Measurements from ENCODE around the gene OR2F2.
A peak's percentile ranks its signal among the peaks of the same experiment; 100 is the strongest.

Gene OR2F2

GRCh38 chr7:143934526-143935325 lies at the start of gene OR2F2:
Gene OR2F2, plus strand, starts transcription at chr7:143935233. Its CDS starts 0 bp downstream, at chr7:143935233.
- H3K27ac ChIP-seq: no peak within 1 kb of the TSS
- DNase-seq (ENCODE audit: low read depth, low spot score): no peak

- H3K27ac ChIP-seq: no peak overlapping the region
- no peak for DNase-seq (ENCODE audit: low read depth, low spot score)
Observed at GRCh38 chr7:143885951-143886350, 49.1 kb upstream of the OR2F2 start.

DNA sequence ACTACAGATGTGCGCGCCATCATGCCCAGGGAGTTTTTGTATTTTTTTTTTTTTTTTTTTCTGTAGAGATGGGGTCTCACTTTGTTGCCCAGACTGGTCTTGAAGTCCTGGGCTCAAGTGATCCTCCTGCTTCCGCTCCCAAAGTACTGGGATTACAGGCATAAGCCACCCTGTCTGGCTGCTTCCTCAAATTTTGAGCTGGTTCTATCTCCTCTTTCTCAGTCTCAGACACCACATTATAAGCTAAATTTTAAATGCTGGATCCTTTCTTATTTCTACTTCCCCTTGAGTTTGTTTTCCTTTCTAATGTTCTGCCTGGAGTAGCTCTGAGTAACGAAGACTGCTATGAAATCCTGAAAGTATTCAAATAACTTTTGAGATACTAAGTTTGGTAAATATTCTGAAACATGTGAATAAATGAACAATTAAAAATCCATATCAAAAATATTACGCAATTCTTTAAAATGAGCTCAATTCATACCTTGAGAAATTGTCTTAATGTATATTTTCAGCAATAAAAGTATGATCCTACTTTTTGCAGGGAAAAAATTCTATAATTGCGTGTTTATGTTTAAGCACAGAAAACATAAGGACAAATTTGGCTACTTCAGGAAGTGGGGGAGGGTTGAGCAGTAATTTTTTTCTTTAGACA lies 48.1 kb upstream of the OR2F2 start:
- no peak for DNase-seq (ENCODE audit: low read depth, low spot score)
- H3K27ac ChIP-seq: no peak overlapping the region

- no peak for DNase-seq (ENCODE audit: low read depth, low spot score)
Observed at GRCh38 chr7:143889068-143889467, 46.0 kb upstream of the OR2F2 start.

DNA sequence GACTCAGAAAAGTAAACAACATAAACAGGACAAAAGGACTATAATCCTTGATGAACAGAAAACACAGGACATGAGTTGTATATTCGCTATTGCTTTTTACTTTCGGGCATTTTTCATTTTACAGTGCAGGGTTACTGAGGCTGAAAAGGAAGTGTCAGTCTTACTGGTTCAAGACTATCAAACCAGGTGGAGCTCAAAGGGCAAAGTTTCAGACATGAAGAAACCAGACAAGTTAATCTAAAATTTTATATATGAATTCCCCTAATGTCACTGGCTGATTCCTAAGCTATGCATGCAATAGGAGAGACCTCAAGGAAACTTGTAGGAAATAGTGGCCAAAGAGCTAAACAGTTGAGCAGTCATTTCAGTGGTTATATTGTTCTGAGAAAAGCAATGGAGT lies 44.5 kb upstream of the OR2F2 start:
- no peak overlapping the region for H3K27ac ChIP-seq

More at GRCh38 chr7:143889068-143889467, 46.0 kb upstream of the OR2F2 start:
- no peak overlapping the region for H3K27ac ChIP-seq

GRCh38 chr7:143891457-143891856 lies 43.6 kb upstream of the OR2F2 start:
- no peak for DNase-seq (ENCODE audit: low read depth, low spot score)
- H3K27ac ChIP-seq: no peak overlapping the region

More for the DNA sequence above, 44.5 kb upstream of the OR2F2 start:
- no peak for DNase-seq (ENCODE audit: low read depth, low spot score)

DNA sequence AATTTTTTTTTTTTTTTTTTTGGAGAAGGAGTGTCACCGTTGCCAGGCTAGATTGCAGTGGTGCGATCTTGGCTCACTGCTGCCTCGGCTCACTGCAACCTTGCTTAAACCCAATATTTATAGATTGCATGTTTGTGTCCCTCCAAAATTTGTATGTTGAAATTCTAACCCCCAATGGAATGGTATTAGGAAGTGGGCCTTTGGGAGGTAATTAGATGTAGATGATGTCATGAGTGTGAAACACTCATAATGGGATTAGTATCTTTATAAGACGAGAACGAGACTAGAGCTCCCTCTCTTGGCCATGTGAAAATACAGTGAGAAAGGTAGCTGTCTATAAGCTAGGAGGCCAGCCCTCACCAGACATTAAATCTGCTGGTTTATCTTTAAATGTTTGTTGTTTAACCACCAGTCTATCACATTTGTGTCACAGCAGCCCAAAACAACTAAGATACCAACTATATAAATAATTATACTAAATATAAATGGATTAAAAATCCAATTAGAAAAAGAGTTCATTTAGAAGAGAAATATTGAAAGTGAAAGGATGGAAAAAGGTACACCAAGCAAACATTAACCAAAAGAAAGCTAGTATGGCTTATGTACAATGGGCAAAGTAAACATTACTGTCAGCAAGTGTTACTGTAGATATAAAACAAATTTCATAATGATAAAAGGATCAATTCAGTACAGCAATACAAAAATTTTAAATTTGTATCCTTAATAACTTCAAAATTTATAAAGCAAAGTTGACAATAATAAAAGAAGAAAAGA lies 42.3 kb upstream of the OR2F2 start:
- DNase-seq (ENCODE audit: low read depth, low spot score): no peak
- H3K27ac ChIP-seq: no peak overlapping the region

- no peak overlapping the region for H3K27ac ChIP-seq
- DNase-seq (ENCODE audit: low read depth, low spot score): no peak
Observed at GRCh38 chr7:143896667-143897066, 38.4 kb upstream of the OR2F2 start.

DNA sequence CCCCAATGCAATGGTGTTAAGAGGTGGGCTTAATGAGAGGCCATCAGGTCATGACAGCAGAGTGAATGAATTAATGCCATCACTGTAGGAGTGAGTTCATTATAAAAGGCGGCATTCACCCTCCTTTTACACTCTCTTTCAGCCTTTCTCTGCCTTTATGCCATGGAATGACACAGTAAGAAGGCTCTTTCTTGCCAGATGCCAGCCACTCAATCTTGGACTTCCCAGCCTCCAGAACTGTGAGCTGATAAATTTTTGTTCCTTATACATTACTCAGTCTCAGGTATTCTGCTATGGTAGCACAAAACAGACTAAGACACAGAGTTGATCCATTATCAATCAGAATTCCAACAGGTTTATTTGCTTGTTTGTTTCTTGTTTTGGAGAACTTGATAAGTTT lies 36.2 kb upstream of the OR2F2 start:
- no peak overlapping the region for H3K27ac ChIP-seq
- no peak for DNase-seq (ENCODE audit: low read depth, low spot score)

DNA sequence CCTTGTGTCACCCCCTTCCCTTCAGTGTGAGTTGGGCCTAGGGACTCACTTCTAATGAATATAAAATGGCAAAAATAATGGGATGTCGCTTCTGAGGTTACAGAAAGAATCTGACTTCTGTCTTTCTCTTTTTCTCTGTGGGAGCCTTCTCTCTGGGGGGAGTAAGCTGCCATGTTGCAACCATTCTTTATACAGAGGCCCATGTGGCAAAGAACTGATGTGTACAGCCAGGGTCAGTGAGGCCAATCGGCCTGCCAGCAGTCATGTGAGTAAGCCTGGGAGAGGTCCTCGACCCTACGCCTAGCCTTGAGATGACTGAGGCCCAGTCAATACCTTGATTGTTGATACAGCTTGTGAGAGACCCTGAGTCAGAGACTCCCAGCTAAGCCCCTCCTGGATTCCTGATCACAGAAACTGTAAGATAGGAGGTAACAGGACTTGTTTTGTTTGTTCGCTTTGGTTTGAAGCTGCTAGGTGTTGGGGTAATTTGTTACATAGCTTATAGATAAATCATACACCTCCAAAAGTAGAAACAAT lies 34.7 kb upstream of the OR2F2 start:
- peak overlapping the region; percentile 91 for H3K27ac ChIP-seq

GRCh38 chr7:143901332-143901667 lies 33.7 kb upstream of the OR2F2 start:
- H3K27ac ChIP-seq: peak overlapping the region; percentile 91
- no peak for DNase-seq (ENCODE audit: low read depth, low spot score)

More for the DNA sequence above, 34.7 kb upstream of the OR2F2 start:
- peak; percentile 18 for DNase-seq (ENCODE audit: low read depth, low spot score)

DNA sequence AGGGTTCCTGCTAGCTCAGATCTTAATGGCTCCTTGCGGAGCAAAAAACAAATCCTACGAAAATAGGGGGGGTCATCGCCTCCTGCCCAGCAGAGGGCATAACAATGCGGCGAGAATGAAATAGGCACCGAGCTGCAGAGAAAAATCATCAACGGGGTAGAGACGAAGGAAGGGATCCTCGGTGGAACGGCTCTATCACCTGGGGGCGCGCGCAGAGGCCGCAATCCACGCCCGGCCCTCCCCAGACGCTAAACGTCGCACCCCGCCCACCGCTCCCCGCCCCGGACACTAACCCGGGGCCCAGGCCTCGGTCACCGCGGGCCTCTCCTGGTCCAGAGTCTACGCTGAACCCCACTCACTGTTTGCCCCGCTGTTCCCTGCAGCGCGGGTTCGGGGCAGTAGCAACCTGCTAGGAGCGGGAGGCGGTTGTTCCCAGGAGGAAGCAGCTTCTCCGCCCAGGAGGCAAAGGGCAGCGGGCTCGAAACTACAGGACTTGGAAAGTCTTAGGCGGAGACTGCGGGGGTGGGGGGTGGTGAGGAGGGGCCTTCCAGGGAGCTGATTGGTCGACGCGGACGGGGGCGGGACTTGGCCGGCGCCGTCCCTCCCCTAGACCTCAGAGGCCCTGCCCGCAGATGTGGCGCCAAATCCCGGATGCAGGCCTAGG lies 33.2 kb upstream of the OR2F2 start, which contains the start of gene TCAF1:
TSS of gene TCAF1 (minus strand) at position 509 of the 664 bp plus-strand sequence. CDS start 25,568 bp downstream, outside the sequence.
- DNase-seq (ENCODE audit: low read depth, low spot score): peak; percentile 55
- peak within 1 kb of the TSS; percentile 91 for H3K27ac ChIP-seq

DNA sequence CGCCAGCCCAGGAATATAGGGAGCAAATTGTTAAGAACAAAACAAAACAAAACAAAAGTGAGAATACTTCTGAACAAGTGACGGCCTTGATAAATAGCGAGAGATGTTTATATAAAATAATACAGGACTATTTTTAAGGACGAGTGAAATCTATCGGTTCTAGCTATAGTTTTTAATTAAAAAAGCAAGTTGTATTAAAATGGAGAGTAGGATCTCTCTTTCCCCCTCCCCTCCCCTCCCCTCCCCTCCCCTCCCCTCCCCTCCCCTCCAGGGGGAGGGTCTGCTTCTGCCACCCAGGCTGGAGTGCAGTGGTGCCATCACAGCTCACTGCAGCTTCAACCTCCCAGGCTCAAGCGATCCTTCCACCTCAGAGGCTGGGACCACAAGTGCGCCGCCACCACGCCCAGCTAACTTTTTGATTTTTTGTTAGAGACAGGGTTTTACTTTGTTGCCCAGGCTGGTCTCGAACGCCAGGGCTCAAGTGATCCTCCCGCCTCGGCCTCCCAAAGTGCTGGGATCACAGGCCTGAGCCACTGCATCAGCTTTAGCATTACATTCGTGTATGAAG lies 32.6 kb upstream of the OR2F2 start:
- DNase-seq (ENCODE audit: low read depth, low spot score): no peak
- H3K27ac ChIP-seq: peak overlapping the region; percentile 91

DNA sequence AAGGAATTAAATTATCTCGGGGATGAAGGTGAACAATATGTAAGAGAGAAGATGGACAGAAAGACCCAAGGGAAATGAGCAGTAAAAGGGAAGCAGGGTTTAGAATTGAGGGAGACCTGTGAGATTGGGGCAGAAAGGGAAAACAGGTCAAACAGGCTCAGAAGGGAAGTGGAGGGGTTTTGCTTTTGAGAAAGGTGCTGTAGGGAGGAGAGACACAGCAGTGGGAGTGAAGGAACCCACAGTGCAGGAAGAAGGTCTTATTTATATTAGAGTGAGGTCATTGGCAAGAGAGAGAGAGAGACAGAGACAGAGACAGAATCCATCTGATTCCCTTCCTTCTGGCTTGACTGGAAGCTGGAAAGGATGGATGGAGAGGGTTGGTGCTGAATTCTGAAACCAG lies 29.5 kb upstream of the OR2F2 start:
- DNase-seq (ENCODE audit: low read depth, low spot score): no peak
- no peak overlapping the region for H3K27ac ChIP-seq

DNA sequence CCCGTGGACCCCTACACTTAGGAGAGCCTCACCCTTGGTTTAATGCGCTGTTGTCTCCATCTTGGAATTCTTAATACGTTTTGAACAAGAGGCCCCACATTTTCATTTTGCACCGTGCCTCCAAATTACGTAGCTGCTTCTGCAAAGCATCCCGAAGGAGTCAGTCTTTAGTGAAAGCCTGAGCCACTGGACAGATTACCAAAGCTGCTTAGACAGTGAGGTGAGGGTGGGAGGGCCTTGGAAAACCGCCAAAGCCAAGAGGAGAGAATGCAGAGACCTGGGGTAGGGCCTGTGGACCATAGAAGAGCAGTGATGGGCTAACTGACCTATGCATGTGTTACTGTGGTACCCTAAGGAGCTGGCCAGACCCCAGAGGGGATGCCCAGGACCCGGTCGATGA lies 28.9 kb upstream of the OR2F2 start:
- H3K27ac ChIP-seq: no peak overlapping the region
- no peak for DNase-seq (ENCODE audit: low read depth, low spot score)

GRCh38 chr7:143906895-143907294 lies 28.1 kb upstream of the OR2F2 start:
- no peak overlapping the region for H3K27ac ChIP-seq
- no peak for DNase-seq (ENCODE audit: low read depth, low spot score)

DNA sequence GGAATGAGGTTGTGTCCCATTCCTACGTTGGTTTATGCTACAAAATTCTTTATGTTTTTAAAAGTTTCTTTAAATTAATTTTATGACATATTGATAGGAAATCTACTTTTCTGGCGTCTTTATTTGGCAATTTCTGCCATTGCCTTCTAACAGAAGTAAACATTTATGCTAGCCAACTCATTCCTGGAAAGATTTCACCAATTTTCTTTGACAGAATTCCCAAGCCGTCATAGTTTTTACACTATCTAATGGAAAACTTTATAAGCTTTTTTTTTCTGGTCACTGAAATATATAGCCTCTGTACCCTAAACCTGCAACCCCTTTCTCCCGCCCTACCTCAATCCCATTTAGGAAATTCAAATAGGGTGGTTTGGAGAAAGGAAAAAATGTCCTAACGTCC lies 26.9 kb upstream of the OR2F2 start:
- DNase-seq (ENCODE audit: low read depth, low spot score): no peak
- no peak overlapping the region for H3K27ac ChIP-seq

DNA sequence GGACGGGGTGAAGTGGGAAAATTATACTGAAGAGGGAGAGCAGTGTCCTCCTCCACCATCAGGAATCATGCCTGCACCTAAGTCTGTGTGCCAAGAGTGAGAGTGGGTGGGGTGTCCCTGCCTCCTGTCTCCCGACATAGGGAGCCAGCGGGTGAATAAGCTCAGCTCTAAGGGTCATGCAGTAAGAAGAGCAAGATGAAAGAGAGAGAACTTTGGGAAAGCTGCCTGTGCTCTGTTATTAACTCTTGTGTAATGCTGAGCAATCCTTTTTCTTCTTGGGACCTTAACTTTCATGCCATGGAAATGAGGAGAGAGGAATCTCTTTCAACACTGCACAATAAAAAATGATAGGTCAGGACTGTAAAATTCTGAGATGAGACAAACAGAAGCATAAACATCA lies 25.2 kb upstream of the OR2F2 start:
- DNase-seq (ENCODE audit: low read depth, low spot score): no peak

GRCh38 chr7:143910473-143911248 lies 24.4 kb upstream of the OR2F2 start:
- DNase-seq (ENCODE audit: low read depth, low spot score): no peak

More for the DNA sequence above, 25.2 kb upstream of the OR2F2 start:
- no peak overlapping the region for H3K27ac ChIP-seq

More at GRCh38 chr7:143910473-143911248, 24.4 kb upstream of the OR2F2 start:
- H3K27ac ChIP-seq: no peak overlapping the region

All from epithelial cell of prostate (primary cell).